Fibroblast of mammary gland (primary cell): ENCODE results near the gene ACTL9.
"Not testable (repeated sequence)": the region's sequence is repeated elsewhere in the genome, so short reads cannot be mapped to it uniquely, and the experiment has no call there.

ENCODE experiments used
- DNase-seq: peaks from one replicate; pipeline ENCODE4 v3.0.0-alpha.2; 2010; ENCODE audit warnings: low read depth
- H3K4me3 ChIP-seq: 2 replicates; pipeline ENCODE4 v1.5.1; 2011; ENCODE audit warnings: low read depth, mild to moderate bottlenecking, low read length, moderate library complexity; ENCODE audit not compliant: control insufficient read depth
- CTCF ChIP-seq: conservative IDR thresholded peaks from 2 replicates; pipeline ENCODE4 v1.5.1; 2011; ENCODE audit warnings: low read depth, low read length, inconsistent platforms; ENCODE audit not compliant: control insufficient read depth, insufficient read depth

ACTL9 gene

GRCh38 chr19:8698433-8699063 lies at the start of gene ACTL9:
Gene ACTL9 (minus strand): TSS chr19:8698795. CDS start chr19:8698701, 94 bp downstream.
- DNase-seq, result no peak
- no peak within 1 kb of the TSS for H3K4me3 ChIP-seq
- TF ChIP-seq CTCF, result no peak

- DNase-seq, H3K4me3 ChIP-seq: not testable (repeated sequence)
Measured at GRCh38 chr19:8739291-8740065, 40.9 kb upstream of the ACTL9 start.

GRCh38 chr19:8738377-8738776 lies 39.8 kb upstream of the ACTL9 start:
- no peak overlapping the region for H3K4me3 ChIP-seq
- no peak for DNase-seq
- no peak for TF ChIP-seq CTCF

- no peak for TF ChIP-seq CTCF
- DNase-seq, result no peak
- no peak overlapping the region for H3K4me3 ChIP-seq
Measured at GRCh38 chr19:8731428-8732169, 33.0 kb upstream of the ACTL9 start.

GRCh38 chr19:8724276-8724675 lies 25.7 kb upstream of the ACTL9 start:
- no peak for TF ChIP-seq CTCF
- DNase-seq, result no peak
- H3K4me3 ChIP-seq, result no peak overlapping the region

- no peak for TF ChIP-seq CTCF
- H3K4me3 ChIP-seq, result no peak overlapping the region
- DNase-seq, result no peak
Measured at GRCh38 chr19:8722032-8722431, 23.4 kb upstream of the ACTL9 start.

GRCh38 chr19:8721334-8721733 lies 22.7 kb upstream of the ACTL9 start, which contains the start of gene OR2Z1:
Gene OR2Z1 (plus strand): TSS chr19:8721634. CDS start chr19:8731029, 9,395 bp downstream.
- no peak for DNase-seq
- no peak for TF ChIP-seq CTCF
- H3K4me3 ChIP-seq, result no peak within 1 kb of the TSS

GRCh38 chr19:8710337-8710736 lies 11.7 kb upstream of the ACTL9 start:
- DNase-seq, H3K4me3 ChIP-seq: not testable (repeated sequence)
